GM23338 (cell line): ENCODE measurements around the gene TMEM229B.

Experiments used
- CREB1 ChIP-seq: fragments of 250-450 bp; sonication (Bioruptor Pico); IDR thresholded peaks from 2 replicates; pipeline ENCODE4 v1.5.0; 2020; ENCODE audit warnings: low read depth, mild to moderate bottlenecking, moderate library complexity
- CTCF ChIP-seq, 2 experiments: fragments of 200-600 bp in 1 of 2; sonication (generic) in 1 of 2; conservative IDR thresholded peaks; 2 replicates each; pipeline versions ENCODE4 v1.5.1 to v1.6.1; 2016 to 2017; ENCODE audit warnings: antibody characterized with exemption in 2 of 2, low read depth in 2 of 2, mild to moderate bottlenecking in 2 of 2, moderate library complexity in 1 of 2
- EZH2 ChIP-seq: fragments of 200-600 bp; sonication (generic); IDR thresholded peaks from one replicate; pipeline ENCODE4 v1.8.0; 2017; ENCODE audit warnings: antibody characterized with exemption, mild to moderate bottlenecking, low read depth; ENCODE audit not compliant: unreplicated experiment
- EZH2phosphoT487 ChIP-seq: fragments of 200-600 bp; sonication (generic); IDR thresholded peaks from one replicate; pipeline ENCODE4 v1.8.1; 2018; ENCODE audit warnings: antibody characterized with exemption; ENCODE audit not compliant: unreplicated experiment
- JUNB ChIP-seq: IDR thresholded peaks from one replicate; pipeline ENCODE4 v1.6.1; 2016; ENCODE audit warnings: antibody characterized with exemption; ENCODE audit not compliant: unreplicated experiment
- NANOG ChIP-seq: IDR thresholded peaks from 2 replicates; pipeline ENCODE4 v1.6.1; 2016; ENCODE audit warnings: antibody characterized with exemption, borderline replicate concordance
- POLR2AphosphoS5 ChIP-seq: IDR thresholded peaks from 2 replicates; pipeline ENCODE4 v1.6.1; 2016; ENCODE audit warnings: antibody characterized with exemption, low read depth
- REST ChIP-seq: IDR thresholded peaks from one replicate; pipeline ENCODE4 v1.6.1; 2018; ENCODE audit warnings: antibody characterized with exemption; ENCODE audit not compliant: unreplicated experiment
- ZNF462 ChIP-seq: fragments of 250-450 bp; sonication (Bioruptor Pico); IDR thresholded peaks from 2 replicates; pipeline ENCODE4 v1.5.0; 2020; ENCODE audit warnings: mild to moderate bottlenecking, moderate library complexity

- TF ChIP-seq CTCF (conservative IDR thresholded peaks at IDR 0.05; ENCODE audit: low read depth in 2 of 2) (no peak), POLR2AphosphoS5 (no peak), CREB1 (CRISPR knock-in tag) (no peak), NANOG (no peak), EZH2phosphoT487 (no peak), EZH2 (no peak), REST (no peak), JUNB (no peak), ZNF462 (CRISPR knock-in tag) (no peak)
Measured at GRCh38 chr14:67515386-67516079, 27.0 kb upstream of the TMEM229B start.
